HG03558 (cell line): Measurements from ENCODE around the gene ZEB1.
"Not testable (repeated sequence)": the region's sequence is repeated elsewhere in the genome, so short reads cannot be mapped to it uniquely, and the experiment has no call there.

Experiments used
- ATAC-seq: cut with Tn5 transposase; IDR thresholded peaks from one replicate; pipeline ENCODE4 v1.9.1; 2021; ENCODE audit warnings: moderate number of reproducible peaks; ENCODE audit not compliant: unreplicated experiment; ENCODE audit errors: extremely low read depth

Gene ZEB1

GRCh38 chr10:31412397-31412796 lies 93.4 kb downstream of the ZEB1 start:
- not testable (repeated sequence) for ATAC-seq

GRCh38 chr10:31413325-31413724 lies 94.3 kb downstream of the ZEB1 start:
- ATAC-seq: no peak

- no peak for ATAC-seq
These were observed 99.5 kb downstream of the ZEB1 start for GRCh38 chr10:31418481-31418880.

GRCh38 chr10:31419394-31420063 lies 100.5 kb downstream of the ZEB1 start:
- no peak for ATAC-seq

GRCh38 chr10:31421322-31421721 lies 102.3 kb downstream of the ZEB1 start:
- ATAC-seq: no peak

GRCh38 chr10:31422634-31423033 lies 103.6 kb downstream of the ZEB1 start:
- no peak for ATAC-seq

- no peak for ATAC-seq
These were observed 105.5 kb downstream of the ZEB1 start for GRCh38 chr10:31424473-31424872.

GRCh38 chr10:31426401-31426800 lies 107.4 kb downstream of the ZEB1 start:
- ATAC-seq: no peak

- ATAC-seq: not testable (repeated sequence)
These were observed 108.3 kb downstream of the ZEB1 start for GRCh38 chr10:31427334-31427733.

- not testable (repeated sequence) for ATAC-seq
These were observed 109.5 kb downstream of the ZEB1 start for GRCh38 chr10:31428499-31428898.

- ATAC-seq: no peak
These were observed 112.0 kb downstream of the ZEB1 start for GRCh38 chr10:31431021-31431420.

GRCh38 chr10:31437959-31438358 lies 118.9 kb downstream of the ZEB1 start:
- ATAC-seq: no peak

GRCh38 chr10:31451766-31452165 lies 132.8 kb downstream of the ZEB1 start:
- ATAC-seq: no peak

GRCh38 chr10:31456468-31456867 lies 137.5 kb downstream of the ZEB1 start:
- no peak for ATAC-seq

- no peak for ATAC-seq
These were observed 138.8 kb downstream of the ZEB1 start for GRCh38 chr10:31457858-31458257.

- no peak for ATAC-seq
These were observed 140.0 kb downstream of the ZEB1 start for GRCh38 chr10:31458974-31459373.

GRCh38 chr10:31460242-31460641 lies 141.2 kb downstream of the ZEB1 start:
- no peak for ATAC-seq

GRCh38 chr10:31464552-31464951 lies 145.5 kb downstream of the ZEB1 start:
- no peak for ATAC-seq

- ATAC-seq: no peak
These were observed 147.3 kb downstream of the ZEB1 start for GRCh38 chr10:31466313-31466712.

- ATAC-seq: no peak
These were observed 148.9 kb downstream of the ZEB1 start for GRCh38 chr10:31467791-31468535.

- no peak for ATAC-seq
These were observed 149.5 kb downstream of the ZEB1 start for GRCh38 chr10:31468536-31468859.

- no peak for ATAC-seq
These were observed 156.5 kb downstream of the ZEB1 start for GRCh38 chr10:31475519-31475918.
